ENCODE measurements around the gene MYT1. TPM values are rescaled to one million over a fixed set of nuclear protein-coding genes. Genes with fewer than 3 reads are reported as not detected.

MYT1 gene
- total and polyA plus RNA-seq, 2 of the 13 experiments (the other 11 are each of a cell fraction or from before 2014, with no cell fraction given) = 0.58 to 2.5 TPM

GRCh38 chr20:64242003-64242796 lies 77.9 kb downstream of the MYT1 start (continued):
- TF ChIP-seq PBX2 (CRISPR knock-in tag; IDR thresholded peaks at IDR 0.05) = no peak
- no peak for TF ChIP-seq HBP1 (CRISPR knock-in tag; IDR thresholded peaks at IDR 0.05; ENCODE audit: low read depth)
- no peak for TF ChIP-seq CBX1 (IDR thresholded peaks at IDR 0.05; ENCODE audit: low read depth)
- 0 out of 2 replicates have a peak, but pooled peaks have one; percentile 5 for TF ChIP-seq ZNF776 (CRISPR knock-in tag; IDR thresholded peaks at IDR 0.05)
- peak; percentile 83; the same call in 1 of the 2 replicates for TF ChIP-seq SNAPC2 (CRISPR knock-in tag; IDR thresholded peaks at IDR 0.05)
- no peak for TF ChIP-seq ZNF18 (CRISPR knock-in tag; IDR thresholded peaks at IDR 0.05; ENCODE audit: insufficient replicate concordance)
- TF ChIP-seq, protein P1, sequence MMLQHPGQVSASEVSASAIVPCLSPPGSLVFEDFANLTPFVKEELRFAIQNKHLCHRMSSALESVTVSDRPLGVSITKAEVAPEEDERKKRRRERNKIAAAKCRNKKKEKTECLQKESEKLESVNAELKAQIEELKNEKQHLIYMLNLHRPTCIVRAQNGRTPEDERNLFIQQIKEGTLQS (CRISPR knock-in tag; IDR thresholded peaks at IDR 0.05) = no peak
- no peak for TF ChIP-seq SP2 (CRISPR knock-in tag; IDR thresholded peaks at IDR 0.05)
- no peak for TF ChIP-seq XRCC5 (optimal IDR thresholded peaks at IDR 0.05; ENCODE audit: low read length)
- no peak for TF ChIP-seq FOXP1 (IDR thresholded peaks at IDR 0.05)
- no peak for TF ChIP-seq FOXP1 (CRISPR knock-in tag; IDR thresholded peaks at IDR 0.05)
- TF ChIP-seq, protein P2, sequence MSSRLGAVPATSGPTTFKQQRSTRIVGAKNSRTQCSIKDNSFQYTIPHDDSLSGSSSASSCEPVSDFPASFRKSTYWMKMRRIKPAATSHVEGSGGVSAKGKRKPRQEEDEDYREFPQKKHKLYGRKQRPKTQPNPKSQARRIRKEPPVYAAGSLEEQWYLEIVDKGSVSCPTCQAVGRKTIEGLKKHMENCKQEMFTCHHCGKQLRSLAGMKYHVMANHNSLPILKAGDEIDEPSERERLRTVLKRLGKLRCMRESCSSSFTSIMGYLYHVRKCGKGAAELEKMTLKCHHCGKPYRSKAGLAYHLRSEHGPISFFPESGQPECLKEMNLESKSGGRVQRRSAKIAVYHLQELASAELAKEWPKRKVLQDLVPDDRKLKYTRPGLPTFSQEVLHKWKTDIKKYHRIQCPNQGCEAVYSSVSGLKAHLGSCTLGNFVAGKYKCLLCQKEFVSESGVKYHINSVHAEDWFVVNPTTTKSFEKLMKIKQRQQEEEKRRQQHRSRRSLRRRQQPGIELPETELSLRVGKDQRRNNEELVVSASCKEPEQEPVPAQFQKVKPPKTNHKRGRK (CRISPR knock-in tag; IDR thresholded peaks at IDR 0.05) = no peak
- TF ChIP-seq ELF3 (CRISPR knock-in tag; IDR thresholded peaks at IDR 0.05) = no peak
- TF ChIP-seq AGO2 (optimal IDR thresholded peaks at IDR 0.05; ENCODE audit: low read depth, low read length) = no peak
- no peak for TF ChIP-seq SNRNP70 (IDR thresholded peaks at IDR 0.05; ENCODE audit: low read depth, low read length)
- no peak for TF ChIP-seq PHB2 (IDR thresholded peaks at IDR 0.05; ENCODE audit: partially characterized antibody)
- TF ChIP-seq TOE1 (CRISPR knock-in tag; IDR thresholded peaks at IDR 0.05) = no peak
- no peak for TF ChIP-seq MZF1 (CRISPR knock-in tag; IDR thresholded peaks at IDR 0.05; ENCODE audit: borderline replicate concordance)
- TF ChIP-seq PHF8 (CRISPR knock-in tag; IDR thresholded peaks at IDR 0.05) = 0 out of 2 replicates have a peak, but pooled peaks have one; percentile 6
- TF ChIP-seq TAF1 (CRISPR knock-in tag; IDR thresholded peaks at IDR 0.05) = no peak
- no peak for TF ChIP-seq IRX3 (CRISPR knock-in tag; IDR thresholded peaks at IDR 0.05; ENCODE audit: borderline replicate concordance, low read depth)
- TF ChIP-seq GMEB2 (CRISPR knock-in tag; IDR thresholded peaks at IDR 0.05; ENCODE audit: low read depth) = no peak
- TF ChIP-seq JUNB (CRISPR knock-in tag; IDR thresholded peaks at IDR 0.05; ENCODE audit: borderline replicate concordance) = no peak

All from HepG2 (cell line).